Large intestine (tissue), 3 donors: ENCODE results near the gene MAPKBP1. TPM values are rescaled to one million over a fixed set of nuclear protein-coding genes. Genes with fewer than 3 reads are reported as not detected.
A peak's percentile ranks its signal among the peaks of the same experiment; 100 is the strongest.
"Not testable (repeated sequence)": the region's sequence is repeated elsewhere in the genome, so short reads cannot be mapped to it uniquely, and the experiment has no call there.

ENCODE experiments used
- DNase-seq, 2 donors: peaks; one replicate each; pipeline versions ENCODE4 v3.0.0 to v3.0.0-alpha.2; 2013
- H3K27ac ChIP-seq: one replicate; pipeline ENCODE4 v1.5.1; 2013; ENCODE audit warnings: low read length
- H3K27me3 ChIP-seq: 2 replicates; pipeline ENCODE4 v1.6.1; 2013; ENCODE audit warnings: low read length; ENCODE audit not compliant: control insufficient read depth, insufficient read depth
- H3K36me3 ChIP-seq: 2 replicates; pipeline ENCODE4 v1.6.1; 2013; ENCODE audit warnings: low read length; ENCODE audit not compliant: control insufficient read depth, insufficient read depth
- H3K4me1 ChIP-seq: one replicate; pipeline ENCODE4 v1.6.1; 2013; ENCODE audit warnings: low read length; ENCODE audit not compliant: control insufficient read depth, insufficient read depth
- H3K4me3 ChIP-seq: one replicate; pipeline ENCODE4 v1.5.1; 2013; ENCODE audit warnings: low read length
- H3K9me3 ChIP-seq: one replicate; pipeline ENCODE4 v1.6.1; 2013; ENCODE audit warnings: mild to moderate bottlenecking, low read depth, low read length, moderate library complexity; ENCODE audit not compliant: control insufficient read depth
- WGBS: methylation state at CpG from one replicate; pipeline ENCODE4 v1.1.5; 2013; ENCODE audit warnings: low lambda C conversion rate; ENCODE audit not compliant: insufficient coverage; 5-methylcytosine and 5-hydroxymethylcytosine counted together
- polyA plus RNA-seq: library from polyadenylated mRNA; unstranded; fragments of 120-200 nt; gene quantifications from one replicate; pipeline ENCODE4 v1.2.1, GENCODE V29; 2013

MAPKBP1 gene
- polyA plus RNA-seq, 1 donor = 33.4 TPM

GRCh38 chr15:41825572-41826535, 51.6 kb downstream of the MAPKBP1 start:
- Histone ChIP-seq H3K27ac (no peak overlapping the region), H3K4me1 (peaks cover 16% of the 10 kb centered on the region), H3K36me3 (peaks cover 52% of the 10 kb centered on the region), H3K4me3 (no peak overlapping the region), H3K9me3 (peaks cover 4% of the 10 kb centered on the region), H3K27me3 (no peaks in the 10 kb centered on the region)
- no CpG with 5 or more reads among the region's 13 CpGs for WGBS
- no peak for DNase-seq

GRCh38 chr15:41827290-41827879, 53.1 kb downstream of the MAPKBP1 start:
- Histone ChIP-seq H3K27ac (no peak overlapping the region), H3K9me3 (peaks cover 4% of the 10 kb centered on the region)

GRCh38 chr15:41827880-41828806, 53.9 kb downstream of the MAPKBP1 start, which contains the start of gene JMJD7:
TSS of gene JMJD7 (plus strand) at chr15:41828092. CDS start at chr15:41828125, 33 bp downstream.
- Histone ChIP-seq H3K9me3 (peaks cover 4% of the 10 kb centered on the region), H3K27me3 (no peaks in the 10 kb centered on the region), H3K36me3 (peaks cover 43% of the 10 kb centered on the region), H3K4me1 (peaks cover 12% of the 10 kb centered on the region), H3K27ac (peak within 1 kb of the TSS; percentile 72), H3K4me3 (peak within 1 kb of the TSS; percentile 87)
- peak; percentile 83 to 90 for DNase-seq
- WGBS = no CpG with 5 or more reads among the region's 66 CpGs

More at GRCh38 chr15:41827290-41827879, 53.1 kb downstream of the MAPKBP1 start:
- H3K27me3 ChIP-seq = no peaks in the 10 kb centered on the region
- peak; percentile 22 to 49 for DNase-seq
- H3K4me1 ChIP-seq = peaks cover 12% of the 10 kb centered on the region
- H3K36me3 ChIP-seq = peaks cover 51% of the 10 kb centered on the region
- peak overlapping the region; percentile 87 for H3K4me3 ChIP-seq
- 0% methylated on average over 8 of the region's 37 CpGs for WGBS

GRCh38 chr15:41828807-41829141, 54.5 kb downstream of the MAPKBP1 start:
- DNase-seq = no peak

GRCh38 chr15:41829959-41830646, 55.8 kb downstream of the MAPKBP1 start:
- Histone ChIP-seq H3K4me1 (peaks cover 12% of the 10 kb centered on the region), H3K4me3 (no peak overlapping the region), H3K36me3 (peaks cover 24% of the 10 kb centered on the region), H3K27me3 (no peaks in the 10 kb centered on the region), H3K27ac (no peak overlapping the region), H3K9me3 (peaks cover 4% of the 10 kb centered on the region)
- no CpG with 5 or more reads among the region's 13 CpGs for WGBS
- DNase-seq = no peak

More at GRCh38 chr15:41828807-41829141, 54.5 kb downstream of the MAPKBP1 start:
- 0% methylated on average over 1 of the region's 6 CpGs for WGBS
- H3K27ac ChIP-seq = no peak overlapping the region
- peaks cover 4% of the 10 kb centered on the region for H3K9me3 ChIP-seq
- H3K4me3 ChIP-seq = peak overlapping the region; percentile 87
- peaks cover 37% of the 10 kb centered on the region for H3K36me3 ChIP-seq
- no peaks in the 10 kb centered on the region for H3K27me3 ChIP-seq
- H3K4me1 ChIP-seq = peaks cover 12% of the 10 kb centered on the region

- peaks cover 26% of the 10 kb centered on the region for H3K36me3 ChIP-seq
- H3K27me3 ChIP-seq, H3K27ac ChIP-seq, DNase-seq, H3K9me3 ChIP-seq, H3K4me3 ChIP-seq: not testable (repeated sequence)
- WGBS = no CpG with 5 or more reads among the region's 4 CpGs
- H3K4me1 ChIP-seq = peaks cover 12% of the 10 kb centered on the region
Measured at GRCh38 chr15:41831291-41831690, 57.0 kb downstream of the MAPKBP1 start.

GRCh38 chr15:41832208-41832607, 57.9 kb downstream of the MAPKBP1 start:
- no peak for DNase-seq
- H3K27me3 ChIP-seq = no peaks in the 10 kb centered on the region
- no CpG with 5 or more reads among the region's 10 CpGs for WGBS

GRCh38 chr15:41832875-41833274, 58.6 kb downstream of the MAPKBP1 start:
- DNase-seq = no peak
- WGBS = no CpG with 5 or more reads among the region's 3 CpGs
- Histone ChIP-seq H3K4me1 (peaks cover 12% of the 10 kb centered on the region), H3K27ac (no peak overlapping the region), H3K36me3 (peaks cover 33% of the 10 kb centered on the region), H3K4me3 (no peak overlapping the region), H3K9me3 (no peaks in the 10 kb centered on the region), H3K27me3 (no peaks in the 10 kb centered on the region)

More at GRCh38 chr15:41832208-41832607, 57.9 kb downstream of the MAPKBP1 start:
- H3K27ac ChIP-seq = no peak overlapping the region
- H3K36me3 ChIP-seq = peaks cover 31% of the 10 kb centered on the region
- peaks cover 2% of the 10 kb centered on the region for H3K9me3 ChIP-seq
- no peak overlapping the region for H3K4me3 ChIP-seq
- peaks cover 12% of the 10 kb centered on the region for H3K4me1 ChIP-seq

GRCh38 chr15:41834096-41834495, 59.8 kb downstream of the MAPKBP1 start:
- Histone ChIP-seq H3K27ac (no peak overlapping the region), H3K4me1 (peaks cover 7% of the 10 kb centered on the region), H3K36me3 (peaks cover 33% of the 10 kb centered on the region), H3K27me3 (no peaks in the 10 kb centered on the region), H3K9me3 (no peaks in the 10 kb centered on the region), H3K4me3 (no peak overlapping the region)
- no peak for DNase-seq
- no CpG with 5 or more reads among the region's 3 CpGs for WGBS
